Measurements from ENCODE around the gene COL15A1.

The COL15A1 gene

DNA sequence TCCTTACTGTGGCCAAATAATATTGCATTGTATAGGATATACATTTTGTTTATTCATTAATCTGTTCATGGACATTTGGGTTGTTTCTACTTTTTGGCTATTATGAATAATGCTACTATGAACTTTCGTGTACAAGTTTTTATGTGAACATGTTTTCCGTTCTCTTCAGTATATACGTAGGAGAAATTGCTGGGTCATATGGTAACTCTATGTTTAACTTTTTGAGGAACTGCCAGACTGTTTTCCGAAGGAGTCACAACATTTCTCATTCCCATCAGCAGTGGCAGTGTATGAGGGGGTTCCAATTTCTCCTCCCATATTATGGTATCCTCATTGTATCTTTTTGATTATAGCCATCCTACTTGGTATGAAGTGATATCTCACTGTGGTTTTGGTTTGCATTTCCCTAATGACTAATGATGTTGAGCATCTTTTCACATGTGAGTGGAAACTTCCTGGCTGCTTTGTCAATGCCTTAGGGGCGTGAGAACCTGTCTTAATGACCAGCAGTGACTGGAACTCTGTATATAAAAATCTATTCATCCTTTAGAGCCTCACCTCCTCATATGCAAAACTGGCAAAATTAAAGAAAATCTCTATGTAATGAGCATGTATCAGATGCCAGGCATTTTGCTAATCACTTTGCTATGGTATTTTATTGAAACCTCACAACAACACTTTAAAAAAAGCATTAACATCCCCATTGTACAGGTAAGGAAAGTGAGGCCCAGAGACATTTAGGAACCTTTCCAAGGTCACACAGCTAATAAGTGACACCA, 113.4 kb downstream of the COL15A1 start:
- POLR2A ChIA-PET, result no interaction called here
- no peak for DNase-seq (ENCODE audit: extremely low spot score)
- CTCF ChIA-PET, result no interaction called here
- TF ChIP-seq BHLHE40 (IDR thresholded peaks at IDR 0.05; ENCODE audit: borderline replicate concordance), result no peak
- TF ChIP-seq CTBP1 (IDR thresholded peaks at IDR 0.05; ENCODE audit: borderline replicate concordance), result no peak
- no peak for TF ChIP-seq SP1 (IDR thresholded peaks at IDR 0.05)
- TF ChIP-seq LEF1 (IDR thresholded peaks at IDR 0.05; ENCODE audit: borderline replicate concordance), result no peak
- no peak for TF ChIP-seq FOXK2 (IDR thresholded peaks at IDR 0.05)
- no peak for TF ChIP-seq HDGF (IDR thresholded peaks at IDR 0.05; ENCODE audit: borderline replicate concordance)
- TF ChIP-seq NFRKB (IDR thresholded peaks at IDR 0.05), result no peak
- no peak for TF ChIP-seq SUZ12 (IDR thresholded peaks at IDR 0.05)
- no peak for TF ChIP-seq FOXA1 (IDR thresholded peaks at IDR 0.05)
- no peak for TF ChIP-seq FOXM1 (IDR thresholded peaks at IDR 0.05; ENCODE audit: borderline replicate concordance)
- TF ChIP-seq L3MBTL2 (conservative IDR thresholded peaks at IDR 0.05), result no peak
- TF ChIP-seq ARNT (IDR thresholded peaks at IDR 0.05), result no peak
- TF ChIP-seq, protein P1, sequence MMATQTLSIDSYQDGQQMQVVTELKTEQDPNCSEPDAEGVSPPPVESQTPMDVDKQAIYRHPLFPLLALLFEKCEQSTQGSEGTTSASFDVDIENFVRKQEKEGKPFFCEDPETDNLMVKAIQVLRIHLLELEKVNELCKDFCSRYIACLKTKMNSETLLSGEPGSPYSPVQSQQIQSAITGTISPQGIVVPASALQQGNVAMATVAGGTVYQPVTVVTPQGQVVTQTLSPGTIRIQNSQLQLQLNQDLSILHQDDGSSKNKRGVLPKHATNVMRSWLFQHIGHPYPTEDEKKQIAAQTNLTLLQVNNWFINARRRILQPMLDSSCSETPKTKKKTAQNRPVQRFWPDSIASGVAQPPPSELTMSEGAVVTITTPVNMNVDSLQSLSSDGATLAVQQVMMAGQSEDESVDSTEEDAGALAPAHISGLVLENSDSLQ (IDR thresholded peaks at IDR 0.05), result no peak
- TF ChIP-seq ZNF384 (IDR thresholded peaks at IDR 0.05), result no peak
- TF ChIP-seq ELF4 (IDR thresholded peaks at IDR 0.05), result no peak
- no peak for TF ChIP-seq TARDBP (IDR thresholded peaks at IDR 0.05)

DNA sequence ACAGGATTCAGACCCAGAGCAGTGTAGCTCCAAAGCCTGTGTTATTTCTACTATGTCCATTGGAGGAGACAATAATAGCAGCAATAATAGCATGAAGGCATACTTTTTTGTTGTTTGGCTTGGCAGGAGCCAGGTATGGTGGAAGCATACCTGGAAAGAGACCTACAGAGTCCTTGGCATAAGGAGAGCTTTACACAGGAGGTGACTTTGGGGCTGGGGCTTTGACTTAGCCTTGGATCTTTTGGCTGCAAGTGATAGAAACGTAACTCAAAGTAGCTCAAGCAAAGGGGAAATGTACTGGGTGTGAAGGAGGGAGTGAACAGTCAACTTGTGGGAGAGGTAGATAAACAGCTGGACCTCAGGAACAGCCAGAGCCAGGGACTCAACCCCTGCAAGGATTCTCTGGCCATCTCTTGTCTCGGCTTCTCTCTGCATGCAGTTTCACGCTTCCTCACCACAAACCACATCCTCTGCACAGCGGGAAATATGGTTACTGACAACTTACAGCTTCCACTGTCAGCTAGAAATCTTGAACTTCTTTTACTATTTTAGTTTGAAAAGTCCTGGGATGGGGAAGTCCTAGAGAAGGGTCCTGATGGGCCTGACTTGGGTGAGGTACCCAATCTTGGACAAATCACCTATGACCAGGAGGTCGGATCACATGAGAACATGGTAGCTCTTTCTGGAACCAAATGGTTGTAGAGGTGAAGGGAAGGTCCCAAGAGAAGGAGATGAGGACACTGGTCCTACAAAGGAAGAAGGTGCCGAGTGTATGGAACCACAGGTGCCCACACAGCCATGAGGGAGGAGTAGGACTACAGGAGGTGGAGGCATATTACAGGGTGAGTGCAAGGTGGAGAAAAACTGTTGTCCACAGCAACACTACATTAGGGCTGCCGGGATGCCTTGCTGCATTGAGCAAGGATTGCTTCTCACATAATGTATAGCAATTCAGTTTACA, 114.2 kb downstream of the COL15A1 start:
- no peak for TF ChIP-seq FOXM1 (IDR thresholded peaks at IDR 0.05; ENCODE audit: borderline replicate concordance)
- ChIA-PET CTCF (no interaction called here), POLR2A (no interaction called here)
- no peak for DNase-seq (ENCODE audit: extremely low spot score)

DNA sequence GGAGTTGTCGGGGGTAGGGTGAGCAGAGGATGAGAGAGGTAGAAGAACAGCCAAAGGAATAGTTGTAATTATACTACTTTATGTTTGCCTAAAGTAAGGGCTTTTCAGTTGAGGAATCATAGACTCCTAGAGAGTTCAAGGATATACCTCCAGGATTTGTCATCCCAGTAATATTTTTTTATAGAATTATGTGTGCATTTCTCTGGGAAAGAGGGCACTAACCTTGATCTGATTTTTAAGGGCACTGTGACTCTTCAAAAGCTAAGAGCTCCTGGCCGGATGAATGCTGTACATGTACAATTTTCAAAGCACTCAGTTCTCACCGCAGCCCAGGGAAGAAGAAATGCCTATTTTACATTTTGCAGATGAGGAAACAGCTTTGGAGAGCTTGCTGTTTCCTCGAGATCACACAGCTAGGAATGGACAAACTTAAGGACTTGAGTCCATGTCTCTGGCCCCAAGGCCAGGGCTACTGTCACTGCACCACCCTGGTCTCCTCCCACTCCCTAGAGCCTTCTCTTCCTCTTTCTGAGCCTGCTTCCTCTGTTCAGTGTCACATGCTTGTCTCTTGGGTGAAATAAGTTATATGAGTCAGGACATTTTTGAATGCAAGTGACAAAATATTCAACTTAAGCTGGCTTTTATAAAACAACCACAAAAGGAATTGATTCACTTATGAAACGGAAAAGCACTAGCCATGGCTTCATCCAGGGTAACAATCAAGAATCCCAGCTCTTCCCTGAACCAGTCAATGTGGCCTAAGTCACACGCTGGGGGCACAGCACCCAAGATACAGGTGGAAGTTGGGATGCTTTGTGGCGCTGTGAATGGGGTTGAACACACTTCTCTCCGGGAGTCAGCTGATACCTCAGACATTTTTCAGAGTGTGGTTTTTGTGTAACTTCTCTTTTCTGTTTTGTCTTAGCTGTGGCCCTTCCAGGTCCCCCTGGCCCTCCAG, 115.5 kb downstream of the COL15A1 start:
- DNase-seq (ENCODE audit: extremely low spot score), result no peak
- TF ChIP-seq L3MBTL2 (conservative IDR thresholded peaks at IDR 0.05) (no peak), SUZ12 (IDR thresholded peaks at IDR 0.05) (no peak), TARDBP (IDR thresholded peaks at IDR 0.05) (no peak), SP1 (IDR thresholded peaks at IDR 0.05) (no peak), ELF4 (IDR thresholded peaks at IDR 0.05) (no peak), CTBP1 (IDR thresholded peaks at IDR 0.05; ENCODE audit: borderline replicate concordance) (no peak), ZNF384 (IDR thresholded peaks at IDR 0.05) (no peak), FOXK2 (IDR thresholded peaks at IDR 0.05) (no peak), NFRKB (IDR thresholded peaks at IDR 0.05) (no peak), FOXA1 (IDR thresholded peaks at IDR 0.05) (no peak), FOXM1 (IDR thresholded peaks at IDR 0.05; ENCODE audit: borderline replicate concordance) (no peak), LEF1 (IDR thresholded peaks at IDR 0.05; ENCODE audit: borderline replicate concordance) (no peak), ARNT (IDR thresholded peaks at IDR 0.05) (no peak)
- TF ChIP-seq, protein P1 (IDR thresholded peaks at IDR 0.05), result no peak
- ChIA-PET CTCF (no interaction called here), POLR2A (no interaction called here)

DNA sequence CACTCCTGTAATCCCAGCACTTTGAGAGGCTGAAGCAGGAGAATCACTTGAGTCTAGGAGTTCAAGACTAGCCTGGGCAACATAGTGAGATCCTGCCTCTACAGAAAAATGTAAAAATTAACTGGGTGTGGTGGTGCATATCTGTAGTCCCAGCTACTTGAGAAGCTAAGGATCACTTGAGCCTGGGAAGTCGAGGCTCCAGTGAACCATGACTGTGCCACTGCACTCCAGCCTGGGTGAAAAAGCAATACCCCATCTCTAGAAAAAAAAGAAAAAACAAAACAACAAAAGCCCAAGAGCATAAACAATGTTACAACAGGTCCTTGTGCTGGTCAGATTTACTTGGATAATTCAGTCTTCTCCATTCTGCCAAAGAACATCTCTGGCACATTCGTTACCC, 116.9 kb downstream of the COL15A1 start:
- ChIA-PET POLR2A (interaction anchor here (1.2 kb wide), 1 partner anchor 46 kb away, joined by 3 read pairs; no protein-coding TSS in a partner anchor), CTCF (no interaction called here)
- no peak for TF ChIP-seq NFRKB (IDR thresholded peaks at IDR 0.05)
- TF ChIP-seq ARNT (IDR thresholded peaks at IDR 0.05), result no peak
- TF ChIP-seq ELF4 (IDR thresholded peaks at IDR 0.05), result no peak
- no peak for TF ChIP-seq SUZ12 (IDR thresholded peaks at IDR 0.05)
- no peak for TF ChIP-seq FOXM1 (IDR thresholded peaks at IDR 0.05; ENCODE audit: borderline replicate concordance)
- TF ChIP-seq HDGF (IDR thresholded peaks at IDR 0.05; ENCODE audit: borderline replicate concordance), result no peak
- no peak for DNase-seq (ENCODE audit: extremely low spot score)

DNA sequence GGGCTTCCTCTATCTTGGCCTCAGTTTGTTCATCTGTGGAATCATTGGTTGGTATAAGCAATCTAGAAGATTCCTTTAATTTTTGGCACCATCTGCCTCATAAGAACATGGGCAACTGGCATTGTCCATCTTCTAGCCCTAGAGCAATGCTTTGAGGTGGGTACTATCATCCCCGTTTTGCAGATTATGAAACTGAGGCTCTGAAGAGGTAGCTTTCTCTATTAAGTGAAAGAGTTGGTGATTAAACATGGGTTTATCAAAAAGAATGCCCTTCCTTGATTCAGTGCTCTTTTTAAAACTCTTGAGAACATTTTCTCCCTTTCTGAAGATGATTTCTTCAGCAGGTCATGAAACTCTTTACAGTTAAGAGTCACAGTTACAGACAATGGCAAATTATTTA, 118.8 kb downstream of the COL15A1 start:
- CTCF ChIA-PET, result interaction anchor here (0.6 kb wide), 1 partner anchor 36 kb away, joined by 3 read pairs; no protein-coding TSS in a partner anchor
- POLR2A ChIA-PET, result no interaction called here
- TF ChIP-seq FOXA1 (IDR thresholded peaks at IDR 0.05) (no peak), CTBP1 (IDR thresholded peaks at IDR 0.05; ENCODE audit: borderline replicate concordance) (no peak), HDGF (IDR thresholded peaks at IDR 0.05; ENCODE audit: borderline replicate concordance) (no peak)
- DNase-seq (ENCODE audit: extremely low spot score), result no peak

DNA sequence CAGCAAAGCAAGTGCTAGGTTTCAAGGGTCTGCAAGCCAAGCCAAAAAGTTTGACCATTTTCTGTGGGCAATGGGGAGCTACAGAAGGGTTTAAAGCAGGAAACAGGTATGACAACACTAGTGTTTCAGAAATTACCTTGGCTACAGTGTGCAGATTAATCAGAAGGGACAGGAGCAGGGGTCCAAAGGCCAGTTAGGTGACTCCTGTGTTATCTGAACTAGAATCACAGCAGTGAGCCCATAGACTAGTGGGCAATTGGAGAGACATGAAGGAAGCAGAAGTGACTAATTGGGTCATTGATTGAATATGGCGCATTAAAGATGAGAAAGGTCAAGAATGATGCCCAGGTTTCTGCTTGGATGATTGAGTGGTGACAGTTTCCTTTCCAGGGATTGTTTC, 119.8 kb downstream of the COL15A1 start:
- CTCF ChIA-PET, result no interaction called here

More for the DNA sequence above, 119.8 kb downstream of the COL15A1 start:
- TF ChIP-seq FOXA1 (IDR thresholded peaks at IDR 0.05) (no peak), BHLHE40 (IDR thresholded peaks at IDR 0.05; ENCODE audit: borderline replicate concordance) (no peak), FOXK2 (IDR thresholded peaks at IDR 0.05) (no peak), NFRKB (IDR thresholded peaks at IDR 0.05) (no peak), TARDBP (IDR thresholded peaks at IDR 0.05) (no peak), LEF1 (IDR thresholded peaks at IDR 0.05; ENCODE audit: borderline replicate concordance) (no peak), ARNT (IDR thresholded peaks at IDR 0.05) (no peak), L3MBTL2 (conservative IDR thresholded peaks at IDR 0.05) (no peak), HDGF (IDR thresholded peaks at IDR 0.05; ENCODE audit: borderline replicate concordance) (no peak)
- TF ChIP-seq, protein P1 (IDR thresholded peaks at IDR 0.05), result no peak
- no peak for DNase-seq (ENCODE audit: extremely low spot score)
- POLR2A ChIA-PET, result no interaction called here
